Loucy (cell line): ENCODE results near the gene SPPL3.

Experiments
- H2AFZ ChIP-seq: fragments of 200-600 bp; sonication (generic); 2 replicates; pipeline ENCODE4 v1.6.0; 2016; ENCODE audit warnings: antibody characterized with exemption, mild to moderate bottlenecking, low read length, moderate library complexity
- H3F3A ChIP-seq: fragments of 200-600 bp; 2 replicates; pipeline ENCODE4 v1.6.0; 2016; ENCODE audit warnings: antibody characterized with exemption, low read depth, mild to moderate bottlenecking
- H3K27me3 ChIP-seq: fragments of 200-600 bp; sonication (generic); 2 replicates; pipeline ENCODE4 v1.6.1; 2014; ENCODE audit warnings: low read length, mild to moderate bottlenecking; ENCODE audit not compliant: insufficient read depth, poor library complexity, severe bottlenecking
- H3K36me3 ChIP-seq: fragments of 200-600 bp; sonication (generic); 2 replicates; pipeline ENCODE4 v1.6.1; 2016; ENCODE audit warnings: low read length; ENCODE audit not compliant: insufficient read depth
- H3K4me1 ChIP-seq: fragments of 200-600 bp; sonication (generic); 2 replicates; pipeline ENCODE4 v1.5.1; 2014; ENCODE audit warnings: low read length, mild to moderate bottlenecking; ENCODE audit not compliant: insufficient read depth, poor library complexity, severe bottlenecking
- H3K4me2 ChIP-seq: fragments of 200-600 bp; sonication (generic); 2 replicates; pipeline ENCODE4 v1.6.0; 2014; ENCODE audit warnings: antibody characterized with exemption, low read length, low read depth, mild to moderate bottlenecking; ENCODE audit not compliant: poor library complexity, severe bottlenecking
- H3K4me3 ChIP-seq: fragments of 200-600 bp; sonication (generic); 2 replicates; pipeline ENCODE4 v1.5.1; 2014; ENCODE audit warnings: low read length, mild to moderate bottlenecking, mixed read lengths; ENCODE audit not compliant: poor library complexity, severe bottlenecking
- H3K79me2 ChIP-seq: fragments of 200-600 bp; sonication (generic); 2 replicates; pipeline ENCODE4 v1.6.1; 2014; ENCODE audit warnings: low read length; ENCODE audit not compliant: insufficient read depth
- H3K9ac ChIP-seq: fragments of 200-600 bp; sonication (generic); 2 replicates; pipeline ENCODE4 v1.6.0; 2014; ENCODE audit warnings: mild to moderate bottlenecking, low read depth, low read length, moderate library complexity; ENCODE audit not compliant: poor library complexity, severe bottlenecking
- H3K9me2 ChIP-seq: fragments of 200-600 bp; sonication (generic); replicated peaks from 2 replicates; pipeline ENCODE4 v1.6.1; 2016; ENCODE audit warnings: low read depth, low read length, mixed read lengths
- H3K9me3 ChIP-seq: fragments of 200-600 bp; sonication (generic); 2 replicates; pipeline ENCODE4 v1.6.1; 2014; ENCODE audit warnings: mild to moderate bottlenecking, antibody characterized with exemption, low read length, low read depth; ENCODE audit not compliant: insufficient read depth
- H4K20me1 ChIP-seq: fragments of 200-600 bp; sonication (generic); 2 replicates; pipeline ENCODE4 v1.6.0; 2014; ENCODE audit warnings: antibody characterized with exemption, low read length, mild to moderate bottlenecking; ENCODE audit not compliant: insufficient read depth, poor library complexity, severe bottlenecking
- CTCF ChIP-seq: fragments of 200-600 bp; sonication (generic); conservative IDR thresholded peaks from 2 replicates; pipeline ENCODE4 v1.5.1; 2014; ENCODE audit warnings: mild to moderate bottlenecking, antibody characterized with exemption, low read length
- EZH2phosphoT487 ChIP-seq: fragments of 200-600 bp; IDR thresholded peaks from 2 replicates; pipeline ENCODE4 v1.6.1; 2018; ENCODE audit warnings: antibody characterized with exemption, mild to moderate bottlenecking, moderate library complexity, borderline replicate concordance

The SPPL3 gene

GRCh38 chr12:120826335-120826734, 77.8 kb downstream of the SPPL3 start:
- peaks cover 12% of the 10 kb centered on the region for H4K20me1 ChIP-seq
- TF ChIP-seq CTCF (no peak), EZH2phosphoT487 (no peak)
- peaks cover 89% of the 10 kb centered on the region for H3K79me2 ChIP-seq

GRCh38 chr12:120825337-120825736, 78.8 kb downstream of the SPPL3 start:
- no peak overlapping the region for H2AFZ ChIP-seq
- H4K20me1 ChIP-seq: peaks cover 15% of the 10 kb centered on the region
- H3F3A ChIP-seq: no peaks in the 10 kb centered on the region
- TF ChIP-seq EZH2phosphoT487: no peak
- no peak for TF ChIP-seq CTCF
- H3K9me2 ChIP-seq: no peaks in the 10 kb centered on the region
- H3K9ac ChIP-seq: no peak overlapping the region
- H3K4me1 ChIP-seq: no peaks in the 10 kb centered on the region
- H3K4me3 ChIP-seq: no peak overlapping the region
- H3K79me2 ChIP-seq: peaks cover 89% of the 10 kb centered on the region
- H3K27me3 ChIP-seq: no peaks in the 10 kb centered on the region
- no peaks in the 10 kb centered on the region for H3K9me3 ChIP-seq
- no peak overlapping the region for H3K4me2 ChIP-seq
- H3K36me3 ChIP-seq: no peaks in the 10 kb centered on the region

More at GRCh38 chr12:120826335-120826734, 77.8 kb downstream of the SPPL3 start:
- no peaks in the 10 kb centered on the region for H3K9me2 ChIP-seq
- H3K4me2 ChIP-seq: no peak overlapping the region
- H3K4me3 ChIP-seq: no peak overlapping the region
- no peak overlapping the region for H3K9ac ChIP-seq
- H3F3A ChIP-seq: no peaks in the 10 kb centered on the region
- peaks cover 8% of the 10 kb centered on the region for H3K4me1 ChIP-seq
- no peak overlapping the region for H2AFZ ChIP-seq
- no peaks in the 10 kb centered on the region for H3K27me3 ChIP-seq
- no peaks in the 10 kb centered on the region for H3K9me3 ChIP-seq
- H3K36me3 ChIP-seq: no peaks in the 10 kb centered on the region

GRCh38 chr12:120822832-120823503, 81.2 kb downstream of the SPPL3 start:
- H3K4me2 ChIP-seq: no peak overlapping the region
- H3K36me3 ChIP-seq: no peaks in the 10 kb centered on the region
- no peak for TF ChIP-seq CTCF
- no peak for TF ChIP-seq EZH2phosphoT487
- no peak overlapping the region for H3K4me3 ChIP-seq
- peaks cover 89% of the 10 kb centered on the region for H3K79me2 ChIP-seq
- H2AFZ ChIP-seq: no peak overlapping the region
- H3K9me3 ChIP-seq: no peaks in the 10 kb centered on the region
- no peaks in the 10 kb centered on the region for H3F3A ChIP-seq
- H4K20me1 ChIP-seq: peaks cover 15% of the 10 kb centered on the region
- H3K4me1 ChIP-seq: peaks cover 1% of the 10 kb centered on the region
- no peaks in the 10 kb centered on the region for H3K9me2 ChIP-seq
- no peak overlapping the region for H3K9ac ChIP-seq
- no peaks in the 10 kb centered on the region for H3K27me3 ChIP-seq
